ENCODE data around the gene NCOA7. TPM values are rescaled to one million over a fixed set of nuclear protein-coding genes. Genes with fewer than 3 reads are reported as not detected.

The NCOA7 gene
- total and polyA plus RNA-seq, 10 of the 15 experiments (the other 5 are each of a cell fraction or from before 2014, with no cell fraction given) = 18.9 to 50.3 (median 34.2) TPM

DNA sequence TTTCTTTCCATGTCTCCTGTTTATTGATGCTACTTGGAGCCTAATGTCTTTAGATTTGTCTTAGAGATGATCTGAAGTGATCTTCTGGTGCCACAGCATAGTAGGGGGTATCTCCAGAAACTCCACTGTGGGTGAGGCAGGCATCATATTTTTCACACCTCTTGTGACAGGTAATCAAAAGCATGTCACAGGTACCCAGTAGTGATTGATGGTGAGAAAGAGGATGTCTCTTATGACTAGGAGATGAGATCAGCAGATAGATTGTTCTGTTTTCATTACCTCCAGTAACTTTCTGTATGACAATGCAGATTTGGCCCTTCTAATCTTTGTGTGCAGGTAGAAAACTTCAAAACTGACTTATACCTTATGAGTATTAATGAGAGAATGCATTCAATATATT is 13.5 kb downstream of the NCOA7 start:
- Histone ChIP-seq H2AFZ (ENCODE audit: control insufficient read depth, low read depth, low read length) (no peak overlapping the region), H3K36me3 (ENCODE audit: control insufficient read depth in 2 of 2, insufficient read depth in 2 of 2, low read length in 1 of 2) (no peaks in the 10 kb centered on the region; a peak in 1 of 4 replicates), H3K4me1 (ENCODE audit: control insufficient read depth, insufficient read depth, low read length) (peaks cover 69% of the 10 kb centered on the region), H3K27me3 (replicated peaks in 1 of 2; ENCODE audit: control insufficient read depth in 2 of 2, insufficient read depth in 2 of 2, low read length in 1 of 2) (no peaks in the 10 kb centered on the region), H4K20me1 (ENCODE audit: control insufficient read depth, insufficient read depth) (no peaks in the 10 kb centered on the region), H3K9me3 (replicated peaks; ENCODE audit: control insufficient read depth, insufficient read depth, low read length) (no peaks in the 10 kb centered on the region), H3K27ac (ENCODE audit: control insufficient read depth, insufficient read depth) (peak overlapping the region; percentile 49), H3K9ac (ENCODE audit: control insufficient read depth, insufficient read depth, low read length) (no peak overlapping the region), H3K4me3 (no peak overlapping the region), H3K4me2 (ENCODE audit: control insufficient read depth, insufficient read depth) (peak overlapping the region; percentile 39; the same call in 1 of the 2 replicates), H3K79me2 (ENCODE audit: control insufficient read depth, insufficient read depth, low read length) (peaks cover 59% of the 10 kb centered on the region)
- ATAC-seq (peak; percentile 72), FAIRE-seq (no peak), DNase-seq (ENCODE audit: low read depth, low spot score) (peak; percentile 61)
- RAD21 ChIA-PET (ENCODE audit: unreplicated experiment) = interaction anchor here (0.9 to 10.0 kb wide), 5 partner anchors 12 to 31 kb away, joined by 3 to 185 read pairs (median 4); partner anchors contain the start of gene NCOA7
- intact Hi-C loops (cut with micrococcal nuclease; ENCODE audit: unreplicated experiment) = no loop called here
- BruUV-seq (replicated peaks) = no TSS peak
- CTCF ChIA-PET = interaction anchor here (0.7 to 10.3 kb wide), 6 partner anchors 11 to 152 kb away, joined by 3 to 197 read pairs (median 4); partner anchors contain the start of genes HINT3 and NCOA7
- in situ Hi-C loops (cut with MboI) = no loop called here
- SMC1A ChIA-PET (ENCODE audit: uncharacterized antibody, unreplicated experiment) = interaction anchor here (1.0 to 15.7 kb wide), 7 partner anchors 10 to 115 kb away, joined by 3 to 325 read pairs (median 8); partner anchors contain the start of gene NCOA7
- POLR2A ChIA-PET = interaction anchor here (0.7 to 9.6 kb wide), 7 partner anchors 10 to 634 kb away, joined by 3 to 79 read pairs (median 5); partner anchors contain the start of gene NCOA7
- TF ChIP-seq RAD51 (IDR thresholded peaks at IDR 0.05) = 0 out of 2 replicates have a peak, but pooled peaks have one; percentile 32
- TF ChIP-seq CEBPB (IDR thresholded peaks at IDR 0.05; ENCODE audit: borderline replicate concordance in 1 of 2, low read depth in 2 of 2, low read length in 2 of 2) = peak in 1 of 2 experiments; percentile 67; a peak in 1 of 4 replicates
- TF ChIP-seq CTCF (IDR thresholded peaks at IDR 0.05 in 2 of 3, conservative IDR thresholded peaks at IDR 0.05 in 1 of 3; ENCODE audit: control insufficient read depth in 2 of 3, extremely low read depth in 1 of 3, insufficient read depth in 1 of 3, low read depth in 3 of 3, low read length in 3 of 3) = no peak
- TF ChIP-seq BACH1 (IDR thresholded peaks at IDR 0.05; ENCODE audit: borderline replicate concordance) = peak; percentile 98
- no peak for TF ChIP-seq MYC (IDR thresholded peaks at IDR 0.05; ENCODE audit: insufficient read depth, insufficient read length, insufficient replicate concordance, low read length, severe bottlenecking)
- TF ChIP-seq SRF (IDR thresholded peaks at IDR 0.05; ENCODE audit: low read depth in 2 of 2, low read length in 2 of 2) = 0 out of 4 replicates have a peak, but pooled peaks of 1 of the 2 experiments have one; percentile 53
- TF ChIP-seq FOXM1 (IDR thresholded peaks at IDR 0.05; ENCODE audit: low read depth, low read length) = peak; percentile 93; the same call in 1 of the 2 replicates
- peak; percentile 62; the same call in 1 of the 2 replicates for TF ChIP-seq GABPA (IDR thresholded peaks at IDR 0.05; ENCODE audit: low read depth)
- peak; percentile 74 for TF ChIP-seq JUND (IDR thresholded peaks at IDR 0.05; ENCODE audit: low read depth, low read length)
- TF ChIP-seq NR2C2 (IDR thresholded peaks at IDR 0.05; ENCODE audit: borderline replicate concordance, control insufficient read depth, insufficient read length, low read depth) = no peak
- TF ChIP-seq JUNB (IDR thresholded peaks at IDR 0.05) = peak; percentile 99
- TF ChIP-seq HDGF (IDR thresholded peaks at IDR 0.05) = no peak
- no peak for TF ChIP-seq NFYA (IDR thresholded peaks at IDR 0.05; ENCODE audit: borderline replicate concordance, low read depth, low read length)
- TF ChIP-seq ZNF274 (IDR thresholded peaks at IDR 0.05; ENCODE audit: insufficient read depth, insufficient read length) = no peak
- no peak for TF ChIP-seq REST (IDR thresholded peaks at IDR 0.05; ENCODE audit: low read depth, low read length)
- peak; percentile 94 for TF ChIP-seq ATF7 (IDR thresholded peaks at IDR 0.05; ENCODE audit: low read depth)
- TF ChIP-seq HDAC2 (IDR thresholded peaks at IDR 0.05) = no peak
- TF ChIP-seq BCL11A (IDR thresholded peaks at IDR 0.05; ENCODE audit: low read depth, low read length) = peak; percentile 97
- no peak for TF ChIP-seq SUZ12 (IDR thresholded peaks at IDR 0.05; ENCODE audit: unreplicated experiment)
- peak; percentile 95 for TF ChIP-seq CREM (IDR thresholded peaks at IDR 0.05; ENCODE audit: low read depth)
- peak; percentile 74; the same call in 1 of the 2 replicates for TF ChIP-seq PML (IDR thresholded peaks at IDR 0.05; ENCODE audit: low read length)

All from GM12878 (cell line).